K562 (cell line): Measurements from ENCODE around the gene AFG1L. TPM values are rescaled to one million over a fixed set of nuclear protein-coding genes. Genes with fewer than 3 reads are reported as not detected.
"Not testable (repeated sequence)": the region's sequence is repeated elsewhere in the genome, so short reads cannot be mapped to it uniquely, and the experiment has no call there.

Source experiments
- ATAC-seq: fragments of 200-7000 bp; cut with Tn5 transposase; 3 replicates; pipeline ENCODE4 v1.9.1; 2020; ENCODE audit warnings: moderate library complexity
- BruUV-seq: library from RNA; stranded (reverse); fragments of 400-500 nt; replicated peaks from 2 replicates; lab custom pipeline; 2021; lab: Mats Ljungman, UMichigan
- CTCF ChIA-PET: fragments of 300-600 bp; formaldehyde crosslinking; extraction: SDS; loops from one replicate; lab custom pipeline; 2021; ENCODE audit warnings: low intra/inter-chr PET ratio; lab: Yijun Ruan, JAX
- POLR2A ChIA-PET: fragments of 300-600, 350-650 bp; sonication (Branson Sonifier 250); formaldehyde crosslinking; extraction: SDS; loops from one replicate; lab custom pipeline; 2021; ENCODE audit warnings: antibody characterized with exemption, inconsistent platforms; lab: Yijun Ruan, JAX
- DNase-seq, 4 experiments: peaks; one replicate each; pipeline versions ENCODE4 v3.0.0 to v3.0.0-alpha.2; 2011 to 2018; ENCODE audit warnings: low spot score in 3 of 4, mixed read lengths in 3 of 4; ENCODE audit errors: extremely low read depth in 1 of 4
- FAIRE-seq: peaks from 2 replicates; lab custom pipeline; 2011; peaks lifted over from hg19 to GRCh38; lab: Jason Lieb, UNC
- H2AFZ ChIP-seq: 2 replicates; pipeline ENCODE4 v1.6.0; 2011; ENCODE audit warnings: low read depth, low read length, control low read depth, inconsistent platforms
- H3K27ac ChIP-seq: fragments of 200-600 bp; 3 replicates; pipeline ENCODE4 v1.8.0; 2011; ENCODE audit warnings: low read depth, mild to moderate bottlenecking, control low read depth, inconsistent platforms, low read length, moderate library complexity, mixed read lengths; ENCODE audit errors: extremely low read depth
- H3K27me3 ChIP-seq, 2 experiments: fragments of 300-600 bp in 1 of 2; 2 replicates in 1 of 2; 3 replicates in 1 of 2; pipeline versions ENCODE4 v1.6.0 to v1.8.0; 2011; ENCODE audit warnings: inconsistent platforms in 2 of 2, low read length in 2 of 2, mild to moderate bottlenecking in 1 of 2, mixed read lengths in 1 of 2, moderate library complexity in 1 of 2; ENCODE audit not compliant: control insufficient read depth in 2 of 2, insufficient read depth in 2 of 2
- H3K36me3 ChIP-seq: fragments of 300-600 bp; 3 replicates; pipeline ENCODE4 v1.8.0; 2011; ENCODE audit warnings: mild to moderate bottlenecking, low read length, inconsistent platforms; ENCODE audit not compliant: control insufficient read depth, insufficient read depth
- H3K4me1 ChIP-seq, 2 experiments: fragments of 200-600 bp in 1 of 2; replicated peaks in 1 of 2; 2 replicates in 1 of 2; 3 replicates in 1 of 2; pipeline versions ENCODE4 v1.5.1 to v1.8.0; 2011; ENCODE audit warnings: inconsistent platforms in 2 of 2, low read length in 2 of 2, mild to moderate bottlenecking in 1 of 2, mixed read lengths in 1 of 2, moderate library complexity in 1 of 2; ENCODE audit not compliant: control insufficient read depth in 2 of 2, insufficient read depth in 2 of 2
- H3K4me2 ChIP-seq: 2 replicates; pipeline ENCODE4 v1.6.1; 2011; ENCODE audit warnings: low read length, control low read depth, inconsistent platforms, mixed read lengths; ENCODE audit not compliant: insufficient read depth
- H3K4me3 ChIP-seq: fragments of 200-600 bp; sonication (generic), shearing (Covaris generic); 2 replicates; pipeline ENCODE4 v1.5.1; 2016; ENCODE audit warnings: control low read depth, inconsistent platforms
- H3K79me2 ChIP-seq: fragments of 200-600 bp; 3 replicates; pipeline ENCODE4 v1.8.0; 2011; ENCODE audit warnings: low read length, inconsistent platforms; ENCODE audit not compliant: control insufficient read depth, insufficient read depth
- H3K9ac ChIP-seq, 2 experiments: 2 replicates each; pipeline versions ENCODE4 v1.6.0 to v1.6.1; 2011; ENCODE audit warnings: low read depth in 2 of 2, low read length in 2 of 2, control low read depth in 1 of 2, inconsistent platforms in 1 of 2, mild to moderate bottlenecking in 1 of 2, mixed read lengths in 1 of 2; ENCODE audit not compliant: insufficient read depth in 1 of 2
- H3K9me1 ChIP-seq: one replicate; pipeline ENCODE4 v1.6.0; 2011; ENCODE audit warnings: inconsistent platforms, mild to moderate bottlenecking, low read length, moderate library complexity; ENCODE audit not compliant: control insufficient read depth, insufficient read depth
- H3K9me3 ChIP-seq: replicated peaks from 2 replicates; pipeline ENCODE4 v1.5.1; 2011; ENCODE audit warnings: low read depth, low read length, inconsistent platforms; ENCODE audit not compliant: control insufficient read depth, insufficient read depth
- H4K20me1 ChIP-seq: replicated peaks from 2 replicates; pipeline ENCODE4 v1.6.1; 2011; ENCODE audit warnings: low read length, inconsistent platforms, mixed read lengths; ENCODE audit not compliant: control insufficient read depth, insufficient read depth
- BCOR ChIP-seq: fragments of 450-650 bp; IDR thresholded peaks from 2 replicates; pipeline ENCODE4 v1.6.1; 2016
- KDM1A ChIP-seq, 2 experiments: fragments of 450-650 bp; IDR thresholded peaks; 2 replicates each; pipeline ENCODE4 v1.6.1; 2016; ENCODE audit warnings: mild to moderate bottlenecking in 2 of 2
- ZNF146 ChIP-seq: IDR thresholded peaks from one replicate; pipeline ENCODE4 v1.6.1; 2018; ENCODE audit warnings: missing compliant biosample characterization; ENCODE audit not compliant: unreplicated experiment
- WGBS: fragments of 100-300 bp; shearing (Covaris generic); methylation state at CpG from one replicate; pipeline ENCODE4 v1.1.6; 2016; ENCODE audit warnings: low coverage, mixed read lengths; ENCODE audit not compliant: insufficient coverage; ENCODE audit errors: missing lambda C conversion rate; 5-methylcytosine and 5-hydroxymethylcytosine counted together
- in situ Hi-C: fragments of 300-500 bp; cut with MboI; formaldehyde crosslinking; loops from 4 replicates; pipeline ENCODE4 v1.15.0; 2018; ENCODE audit warnings: inconsistent platforms, mixed read lengths
- intact Hi-C: fragments of 100-400 bp; cut with micrococcal nuclease; formaldehyde crosslinking; loops from 2 replicates; pipeline ENCODE4 v1.14.2; 2022
- polyA plus RNA-seq, 8 experiments: library from polyadenylated mRNA; depleted of rRNA in 4 of 8; stranded (reverse) in 5 of 8; unstranded in 3 of 8; fragments of >200 nt; fragmentation: Nextera tagmentation in 2 of 8; fragmentation: Illumina TruSeq in 1 of 8; extraction: Ambion mirVana in 2 of 8; extraction: Trizol in 1 of 8; gene quantifications; 2 replicates each; pipeline versions ENCODE4 v1.2.1 to v1.2.3, GENCODE V29; 2011 to 2014; ENCODE audit warnings: inconsistent platforms in 1 of 8, missing spikeins in 1 of 8
- total RNA-seq, 7 experiments: library from RNA; depleted of rRNA in 6 of 7; stranded (reverse); fragments of >200 nt in 6 of 7; fragmentation: Illumina TruSeq in 2 of 7; extraction: Trizol in 2 of 7; gene quantifications; 2 replicates each; pipeline versions ENCODE4 v1.2.1 to v1.2.3, GENCODE V29; 2011 to 2021; ENCODE audit warnings: low replicate concordance in 1 of 7
- TF ChIP-seq, protein P1 (sequence below): fragments of 450-650 bp; IDR thresholded peaks from 2 replicates; pipeline ENCODE4 v1.6.1; 2016; ENCODE audit warnings: mild to moderate bottlenecking

AFG1L gene
- total and polyA plus RNA-seq, 9 of the 15 experiments (the other 6 are each of a cell fraction or from before 2014, with no cell fraction given), result 2.2 to 15.5 (median 5.8) TPM

DNA sequence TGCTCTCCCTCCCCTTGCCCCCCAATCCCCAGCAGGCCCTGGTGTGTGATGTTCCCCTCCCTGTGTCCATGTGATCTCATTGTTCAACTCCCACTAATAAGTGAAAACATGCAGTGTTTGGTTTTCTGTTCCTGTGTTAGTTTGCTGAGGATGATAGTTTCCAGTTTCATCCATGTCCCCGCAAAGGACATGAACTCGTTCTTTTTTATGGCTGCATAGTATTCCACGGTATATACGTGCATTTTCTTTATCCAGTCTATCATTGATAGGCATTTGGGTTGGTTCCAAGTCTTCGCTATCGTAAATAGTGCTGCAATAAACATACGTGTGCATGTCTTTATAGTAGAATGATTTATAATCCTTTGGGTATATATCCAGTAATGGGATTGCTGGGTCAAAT, 49.8 kb upstream of the AFG1L start:
- DNase-seq, H2AFZ ChIP-seq, H3K4me3 ChIP-seq, ATAC-seq, CTCF ChIA-PET, H3K27ac ChIP-seq, BruUV-seq, H3K4me2 ChIP-seq, in situ Hi-C loops, FAIRE-seq, H3K4me1 ChIP-seq, H3K9me1 ChIP-seq, H3K9ac ChIP-seq, H3K27me3 ChIP-seq, intact Hi-C loops, H4K20me1 ChIP-seq, POLR2A ChIA-PET: not testable (repeated sequence)
- peaks cover 56% of the 10 kb centered on the region; the same call in 2 of the 3 replicates for H3K36me3 ChIP-seq
- peaks cover 12% of the 10 kb centered on the region for H3K9me3 ChIP-seq
- TF ChIP-seq ZNF146 (CRISPR knock-in tag) (peak; percentile 94), BCOR (peak; percentile 58; the same call in 1 of the 2 replicates), KDM1A (IDR thresholded peaks at IDR 0.05) (peak in 1 of 2 experiments; percentile 46; a peak in 1 of 4 replicates)
- TF ChIP-seq, protein P1, sequence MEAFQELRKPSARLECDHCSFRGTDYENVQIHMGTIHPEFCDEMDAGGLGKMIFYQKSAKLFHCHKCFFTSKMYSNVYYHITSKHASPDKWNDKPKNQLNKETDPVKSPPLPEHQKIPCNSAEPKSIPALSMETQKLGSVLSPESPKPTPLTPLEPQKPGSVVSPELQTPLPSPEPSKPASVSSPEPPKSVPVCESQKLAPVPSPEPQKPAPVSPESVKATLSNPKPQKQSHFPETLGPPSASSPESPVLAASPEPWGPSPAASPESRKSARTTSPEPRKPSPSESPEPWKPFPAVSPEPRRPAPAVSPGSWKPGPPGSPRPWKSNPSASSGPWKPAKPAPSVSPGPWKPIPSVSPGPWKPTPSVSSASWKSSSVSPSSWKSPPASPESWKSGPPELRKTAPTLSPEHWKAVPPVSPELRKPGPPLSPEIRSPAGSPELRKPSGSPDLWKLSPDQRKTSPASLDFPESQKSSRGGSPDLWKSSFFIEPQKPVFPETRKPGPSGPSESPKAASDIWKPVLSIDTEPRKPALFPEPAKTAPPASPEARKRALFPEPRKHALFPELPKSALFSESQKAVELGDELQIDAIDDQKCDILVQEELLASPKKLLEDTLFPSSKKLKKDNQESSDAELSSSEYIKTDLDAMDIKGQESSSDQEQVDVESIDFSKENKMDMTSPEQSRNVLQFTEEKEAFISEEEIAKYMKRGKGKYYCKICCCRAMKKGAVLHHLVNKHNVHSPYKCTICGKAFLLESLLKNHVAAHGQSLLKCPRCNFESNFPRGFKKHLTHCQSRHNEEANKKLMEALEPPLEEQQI, result 0 out of 2 replicates have a peak, but pooled peaks have one; percentile 36
- peaks cover 86% of the 10 kb centered on the region for H3K79me2 ChIP-seq
- 90% methylated on average over 7 of the region's 7 CpGs for WGBS
